NCI-H345 treated with DMSO at 0.1 percent for 48 hours (cell line): ENCODE data around the gene SURF1.
"Not testable (repeated sequence)": the region's sequence is repeated elsewhere in the genome, so short reads cannot be mapped to it uniquely, and the experiment has no call there.

Experiments used
- DNase-seq: peaks from one replicate; lab custom pipeline; 2025; ENCODE audit not compliant: unreplicated experiment; lab: John Stamatoyannopoulos, UW

The SURF1 gene

GRCh38 chr9:133384736-133385321 is 28.5 kb upstream of the SURF1 start:
- DNase-seq, result no peak

- DNase-seq, result no peak
These were observed 27.2 kb upstream of the SURF1 start for GRCh38 chr9:133383438-133383837.

DNA sequence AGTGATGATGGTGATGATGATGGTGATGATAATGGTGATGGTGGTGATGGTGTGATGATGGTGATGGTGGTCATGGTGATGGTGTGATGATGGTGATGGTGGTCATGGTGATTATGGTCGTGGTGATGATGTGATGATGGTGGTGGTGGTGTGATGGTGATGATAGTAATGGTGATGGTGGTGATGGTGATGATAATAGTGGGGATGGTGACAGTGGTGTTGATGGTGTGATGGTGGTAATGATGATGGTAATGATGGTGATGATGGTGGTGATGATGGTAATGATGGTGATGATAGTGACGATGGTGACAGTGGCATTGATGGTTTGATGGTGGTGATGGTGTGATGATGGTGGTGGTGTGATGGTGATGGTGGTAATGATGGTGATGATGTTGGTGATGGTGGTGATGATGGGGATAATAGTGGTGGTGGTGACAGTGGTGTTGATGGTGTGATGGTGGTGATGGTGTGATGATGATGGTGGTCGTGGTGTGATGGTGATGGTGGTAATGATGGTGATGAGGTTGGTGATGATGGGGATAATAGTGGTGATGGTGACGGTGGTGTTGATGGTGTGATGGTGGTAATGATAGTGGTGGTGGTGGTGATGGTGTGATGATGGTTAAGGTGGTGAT is 26.3 kb upstream of the SURF1 start:
- no peak for DNase-seq

DNA sequence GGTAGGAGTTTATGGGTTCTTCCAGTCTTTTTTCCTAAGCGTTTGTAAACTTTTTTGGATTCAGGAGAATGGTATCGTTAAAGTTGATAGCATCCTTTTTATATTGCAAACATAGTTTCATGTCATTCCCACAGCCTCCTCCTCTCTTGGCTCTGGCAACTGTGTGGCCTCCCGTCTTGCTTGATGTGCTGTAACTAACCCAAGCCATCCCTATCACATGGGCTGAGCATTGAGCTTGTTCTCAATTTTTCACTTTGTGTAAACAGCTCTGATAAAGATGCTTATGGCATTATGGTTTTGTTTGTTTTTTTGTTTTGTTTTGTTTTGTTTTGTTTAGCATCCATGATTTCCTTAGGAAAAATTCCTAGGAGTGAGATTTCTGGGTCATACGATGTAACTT is 24.4 kb upstream of the SURF1 start:
- no peak for DNase-seq

DNA sequence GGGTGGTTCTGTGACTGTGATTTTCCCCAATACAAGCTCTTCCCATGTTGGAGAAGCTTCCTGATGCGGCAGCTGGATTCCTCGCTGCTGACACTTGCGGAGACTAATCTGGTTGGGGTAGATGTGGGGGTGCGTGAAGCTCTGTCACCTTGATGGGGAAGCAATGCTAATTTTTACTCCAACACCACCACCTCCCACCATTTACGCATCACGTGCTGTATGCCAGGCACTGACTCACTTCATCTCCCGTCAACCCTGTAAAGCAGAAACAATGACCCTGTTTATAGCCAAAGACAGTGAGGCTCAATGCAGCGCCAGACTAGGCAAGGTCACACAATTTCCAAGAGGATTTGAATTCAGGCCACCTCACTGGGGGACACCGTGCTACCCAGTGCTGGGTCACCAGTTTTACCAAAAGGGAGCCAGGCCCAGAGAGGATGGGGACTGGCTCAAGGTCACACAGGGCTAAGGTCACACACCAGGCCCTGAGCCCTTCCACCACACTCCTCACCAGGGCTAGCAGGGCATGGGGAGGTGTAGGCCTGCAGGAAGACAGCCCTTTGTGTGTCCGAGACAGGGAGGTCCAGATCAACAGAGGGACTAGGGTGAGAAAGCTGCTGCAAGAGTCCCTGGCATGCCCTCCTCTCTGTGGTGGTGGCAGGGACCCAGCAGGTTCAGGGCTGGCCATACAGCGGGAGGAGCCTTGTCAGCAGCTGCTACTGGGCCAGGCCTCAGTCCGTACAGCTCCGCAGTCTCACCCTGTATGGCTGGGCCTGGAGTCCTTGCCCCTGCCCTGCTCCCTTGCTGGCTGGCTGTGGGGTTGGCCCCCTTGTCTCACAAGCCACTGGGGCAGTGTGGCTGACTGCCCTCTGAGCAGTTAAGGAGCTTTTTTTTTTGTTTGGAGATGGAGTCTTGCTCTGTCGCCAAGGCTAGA is 23.1 kb upstream of the SURF1 start:
- no peak for DNase-seq

GRCh38 chr9:133378408-133378962 is 22.2 kb upstream of the SURF1 start:
- DNase-seq, result no peak

GRCh38 chr9:133377721-133378216 is 21.5 kb upstream of the SURF1 start:
- no peak for DNase-seq

GRCh38 chr9:133377280-133377679 is 21.0 kb upstream of the SURF1 start:
- not testable (repeated sequence) for DNase-seq

DNA sequence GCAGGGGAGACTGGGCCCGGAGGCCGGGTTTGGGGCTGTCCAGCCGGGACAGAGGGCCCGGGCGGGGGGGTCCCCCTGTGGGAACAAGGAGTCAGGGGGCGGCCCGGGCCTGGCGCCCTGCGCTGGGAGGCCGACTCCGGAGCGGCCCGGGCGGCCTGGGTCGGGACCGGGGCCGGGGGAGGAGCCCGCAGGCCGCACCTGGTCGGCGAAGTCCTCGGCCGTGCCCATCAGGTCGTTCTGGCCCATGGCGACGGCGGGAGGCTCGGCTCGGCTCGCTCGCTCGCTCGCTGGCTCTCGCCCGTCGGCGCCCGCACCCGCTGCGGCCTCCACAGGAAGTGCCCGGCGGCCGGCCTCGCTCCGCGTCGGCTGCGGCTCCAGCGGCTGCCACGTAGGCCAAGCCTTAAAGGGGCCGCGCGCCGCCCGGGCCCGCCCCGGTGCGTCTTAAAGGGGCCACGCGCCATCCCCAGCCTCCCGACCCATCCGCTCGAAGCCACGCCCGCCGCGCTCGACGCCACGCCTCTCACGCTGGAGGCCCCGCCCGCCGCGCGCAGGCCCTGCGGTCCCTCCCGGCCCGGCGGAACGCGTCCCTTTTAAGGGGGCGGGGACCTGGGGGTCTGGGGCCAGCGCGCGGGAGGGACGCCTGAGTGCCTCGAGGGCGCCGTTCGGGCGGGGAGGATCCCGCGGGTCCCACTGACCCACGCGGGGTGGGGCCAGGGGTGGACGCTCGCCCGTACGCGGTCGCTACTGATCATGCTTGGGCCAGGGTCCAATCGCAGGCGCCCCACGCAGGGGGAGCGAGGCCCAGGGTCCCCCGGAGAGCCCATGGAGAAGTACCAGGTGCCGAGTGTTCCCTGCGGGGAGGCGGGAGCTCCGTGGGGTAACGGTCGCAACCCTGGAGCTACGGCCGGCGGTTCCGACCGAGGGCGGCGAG is 19.7 kb upstream of the SURF1 start, which contains the start of the genes STKLD1 and SURF4:
Gene STKLD1 (plus strand): TSS at position 643 of the 931 bp plus-strand sequence. CDS start 108 bp downstream, at position 751.
Gene SURF4 (minus strand): TSS at position 337 of the 931 bp plus-strand sequence. CDS start 91 bp downstream, at position 246.
- peak; percentile 82 for DNase-seq

GRCh38 chr9:133375116-133375723 is 18.9 kb upstream of the SURF1 start:
- no peak for DNase-seq

DNA sequence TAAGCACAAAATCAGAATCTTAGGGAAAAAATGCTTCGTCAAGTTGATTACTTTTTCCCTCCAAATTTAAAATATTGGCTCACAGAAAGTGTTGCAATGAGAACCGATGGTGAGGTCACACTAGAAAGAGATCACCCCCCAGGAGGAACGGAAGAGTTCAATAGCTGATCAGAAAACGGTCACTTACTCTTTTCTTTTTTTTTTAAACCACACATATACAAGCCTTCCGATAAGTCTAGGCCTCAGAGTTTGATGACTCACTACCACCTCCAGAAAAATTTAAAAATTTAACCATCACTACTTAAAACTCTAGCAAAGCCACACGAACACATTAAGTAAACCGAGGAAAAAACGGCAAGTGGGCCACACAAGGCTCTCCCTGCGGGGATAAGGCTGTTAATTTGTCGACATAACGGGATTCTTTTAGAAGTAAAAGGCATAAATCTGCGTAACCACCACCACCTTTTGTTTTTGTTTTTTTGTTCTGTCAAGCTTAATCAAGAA is 18.4 kb upstream of the SURF1 start:
- no peak for DNase-seq

GRCh38 chr9:133372144-133372543 is 15.9 kb upstream of the SURF1 start:
- no peak for DNase-seq

DNA sequence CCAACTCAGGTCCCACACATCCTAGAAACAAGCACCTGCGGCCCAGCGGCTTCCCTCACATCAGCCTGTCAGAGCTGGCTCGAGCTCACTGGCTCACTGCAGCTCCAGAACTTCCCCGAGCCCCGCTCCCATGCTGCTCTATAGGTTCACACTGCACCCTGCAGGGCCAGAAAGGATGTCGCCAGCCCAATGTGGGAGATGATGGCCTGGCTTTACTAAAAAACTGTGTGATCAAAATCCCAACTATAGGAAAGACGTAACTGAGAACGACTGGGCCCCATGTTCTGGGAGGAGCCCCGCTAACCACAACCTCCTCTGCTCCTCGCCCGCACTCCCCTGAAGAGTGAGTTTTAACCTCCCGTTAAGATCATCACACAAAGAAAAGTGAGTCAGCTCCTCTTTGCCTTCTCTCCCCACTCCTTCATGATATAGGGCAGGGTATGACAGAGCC is 15.0 kb upstream of the SURF1 start:
- DNase-seq, result no peak

DNA sequence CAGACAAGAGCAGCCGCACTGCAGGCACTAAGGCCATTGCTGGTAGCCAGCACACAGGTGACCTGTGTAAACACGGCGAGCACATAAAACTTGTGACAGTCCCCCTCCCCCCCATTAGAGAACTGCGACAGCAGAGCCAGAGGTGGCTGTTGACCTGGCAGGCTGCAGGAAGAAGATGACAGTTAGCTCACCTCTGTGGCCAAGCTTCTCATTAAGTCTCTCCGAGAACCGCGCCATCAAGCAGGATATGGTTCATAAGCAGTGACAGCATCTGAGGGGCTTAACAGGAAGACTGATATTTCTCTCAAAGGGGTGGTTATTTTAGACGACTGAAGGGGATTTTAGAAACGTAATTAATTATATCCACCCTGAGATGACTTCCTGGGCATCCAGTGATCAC is 14.4 kb upstream of the SURF1 start:
- no peak for DNase-seq

GRCh38 chr9:133369933-133370332 is 13.6 kb upstream of the SURF1 start:
- DNase-seq, result no peak

GRCh38 chr9:133369422-133369821 is 13.1 kb upstream of the SURF1 start:
- no peak for DNase-seq

DNA sequence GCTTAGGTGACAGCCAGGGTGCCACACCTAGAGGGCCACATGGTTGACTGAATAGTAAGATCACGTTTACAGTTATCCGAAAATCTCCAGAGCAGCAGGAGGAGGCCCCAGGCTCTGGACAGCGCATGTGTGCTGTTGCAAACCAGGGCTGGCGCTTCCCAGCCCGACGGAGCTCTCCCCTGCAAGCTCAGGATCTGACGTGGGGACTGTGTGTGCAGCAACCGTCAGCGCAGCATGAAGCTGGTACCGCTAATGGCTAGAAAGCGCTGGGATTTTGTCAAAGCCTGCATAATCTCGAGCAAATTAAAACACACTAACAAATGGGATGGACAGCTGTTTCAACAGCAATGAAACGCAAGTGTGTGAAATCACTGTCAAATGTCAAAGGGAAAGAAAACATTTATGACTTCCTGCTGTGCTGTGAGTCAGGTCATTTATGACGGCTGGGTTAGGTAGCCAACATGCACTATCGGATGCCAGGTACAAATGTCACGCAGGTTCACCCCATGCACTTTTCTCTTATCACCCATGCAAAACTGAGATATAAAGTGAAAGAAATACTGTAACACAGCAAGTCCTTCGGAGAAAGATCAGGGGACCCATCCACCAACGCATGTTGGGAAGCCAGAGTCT is 12.1 kb upstream of the SURF1 start:
- no peak for DNase-seq

GRCh38 chr9:133367778-133368177 is 11.5 kb upstream of the SURF1 start:
- DNase-seq, result no peak

DNA sequence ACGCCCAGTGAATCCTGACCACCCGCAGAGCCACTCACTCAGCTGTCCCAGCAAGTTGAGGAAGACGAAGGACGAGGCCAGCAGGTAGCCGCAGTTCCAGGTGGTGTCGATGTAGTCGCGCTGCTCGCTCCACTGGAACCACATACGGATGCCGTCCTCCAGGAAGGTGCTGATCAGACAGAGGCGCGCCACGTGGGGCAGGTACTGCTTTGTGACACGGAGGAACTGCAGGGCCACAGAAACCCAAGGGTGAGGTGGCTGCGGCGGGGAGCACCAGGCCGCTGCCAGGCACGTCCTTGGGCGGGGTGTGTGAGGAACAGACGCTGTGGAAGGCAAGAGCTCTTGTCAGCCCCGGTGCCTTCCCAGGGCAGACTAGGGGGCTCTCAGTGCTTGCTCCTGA is 10.9 kb upstream of the SURF1 start:
- no peak for DNase-seq
